HG02852 (cell line): ENCODE results near the gene PIK3C2G.
"Not testable (repeated sequence)": the region's sequence is repeated elsewhere in the genome, so short reads cannot be mapped to it uniquely, and the experiment has no call there.

Experiments
- ATAC-seq: cut with Tn5 transposase; IDR thresholded peaks from one replicate; pipeline ENCODE4 v1.9.1; 2021; ENCODE audit warnings: mild to moderate bottlenecking, moderate library complexity; ENCODE audit not compliant: unreplicated experiment

The PIK3C2G gene

DNA sequence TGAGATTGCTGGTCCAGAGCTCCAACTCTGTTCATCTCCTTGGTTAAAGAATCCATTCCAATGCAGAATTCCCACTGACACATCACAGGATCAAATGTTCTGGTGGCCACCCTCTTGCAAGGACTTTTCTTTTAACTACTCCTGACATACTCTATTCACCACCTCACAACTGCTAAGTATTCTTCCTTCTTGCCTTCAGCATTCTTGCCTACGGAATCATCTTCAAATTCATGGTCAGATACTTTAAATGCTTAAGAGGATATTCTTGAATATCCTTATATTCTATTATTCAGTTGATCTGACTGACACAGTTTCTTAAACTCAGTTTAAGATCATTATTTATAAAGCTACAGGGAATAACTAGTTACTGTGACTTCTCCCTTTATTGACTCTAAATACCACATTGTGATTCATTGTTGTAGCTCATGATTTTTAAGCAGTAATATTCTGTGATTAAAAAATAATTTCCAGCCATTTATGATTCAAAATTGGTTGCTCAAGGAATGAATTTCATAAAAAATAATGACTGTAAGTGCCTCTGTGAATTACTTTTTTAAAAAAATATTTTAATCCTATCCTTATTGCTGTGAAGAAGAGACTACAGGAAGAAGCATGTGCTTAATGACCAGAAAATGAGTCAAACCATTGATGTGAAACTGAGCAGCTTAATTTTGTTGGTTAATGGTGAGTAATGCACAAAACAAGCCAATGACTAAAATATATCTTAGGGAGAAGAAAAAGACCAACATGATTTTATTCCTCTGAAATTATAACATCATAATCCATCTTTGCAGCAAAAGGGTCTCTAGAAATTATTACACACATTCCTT, 207.1 kb downstream of the PIK3C2G start:
- ATAC-seq, result no peak

DNA sequence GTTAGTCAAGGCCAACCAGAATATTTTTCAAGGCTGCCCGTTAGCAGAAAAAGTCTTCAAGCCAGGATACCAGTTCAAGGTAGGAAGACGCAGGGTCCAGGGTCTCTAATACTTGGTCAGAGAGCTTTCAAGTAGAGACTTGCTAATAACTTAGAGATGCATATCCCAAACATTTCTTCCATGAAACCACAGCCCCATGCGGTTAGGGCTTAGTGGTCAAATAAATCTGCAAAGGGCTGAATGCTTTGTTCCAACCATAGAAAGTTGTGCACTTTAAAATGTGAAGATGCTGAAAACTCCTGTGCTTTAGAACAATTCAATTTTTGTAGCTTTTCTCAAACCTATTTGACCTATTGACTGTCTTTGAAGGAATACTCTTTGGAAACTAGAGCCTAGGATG, 208.9 kb downstream of the PIK3C2G start:
- no peak for ATAC-seq

DNA sequence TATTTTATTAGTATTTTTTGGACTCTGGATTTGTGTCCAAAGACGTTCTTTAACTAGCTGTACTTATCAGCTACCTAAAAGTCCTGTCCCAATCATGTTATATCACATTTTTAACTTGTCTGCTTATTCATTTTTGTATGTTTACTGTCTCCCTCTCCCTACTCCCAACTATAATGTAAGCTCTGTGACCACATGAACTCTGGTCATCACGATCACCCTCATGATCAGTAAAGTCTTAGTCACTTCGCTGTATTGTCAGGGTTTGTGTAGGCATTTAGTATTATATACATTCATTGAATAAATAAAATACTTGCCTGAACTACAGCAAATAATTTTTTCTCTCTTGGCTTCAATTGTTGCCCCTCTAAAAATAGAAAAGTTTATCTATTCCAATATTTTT, 211.0 kb downstream of the PIK3C2G start:
- no peak for ATAC-seq

DNA sequence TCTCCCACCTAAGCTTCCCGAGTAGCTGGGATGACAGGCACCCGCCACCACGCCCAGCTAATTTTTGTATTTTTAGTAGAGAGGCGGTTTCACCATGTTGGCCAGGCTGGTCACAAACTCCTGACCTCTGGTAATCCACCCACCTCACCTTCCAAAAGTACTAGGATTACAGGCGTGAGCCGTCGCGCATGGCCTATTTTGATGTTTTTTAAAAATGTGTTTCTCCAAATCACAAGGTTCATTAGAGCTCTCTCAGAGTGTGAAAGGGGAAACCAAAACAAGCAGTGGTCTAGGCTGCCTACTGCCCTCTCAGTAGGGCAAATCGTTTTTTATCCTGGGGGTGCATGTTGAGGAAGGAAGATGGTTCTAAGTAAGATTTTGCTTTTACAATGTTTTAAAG, 211.5 kb downstream of the PIK3C2G start:
- no peak for ATAC-seq

DNA sequence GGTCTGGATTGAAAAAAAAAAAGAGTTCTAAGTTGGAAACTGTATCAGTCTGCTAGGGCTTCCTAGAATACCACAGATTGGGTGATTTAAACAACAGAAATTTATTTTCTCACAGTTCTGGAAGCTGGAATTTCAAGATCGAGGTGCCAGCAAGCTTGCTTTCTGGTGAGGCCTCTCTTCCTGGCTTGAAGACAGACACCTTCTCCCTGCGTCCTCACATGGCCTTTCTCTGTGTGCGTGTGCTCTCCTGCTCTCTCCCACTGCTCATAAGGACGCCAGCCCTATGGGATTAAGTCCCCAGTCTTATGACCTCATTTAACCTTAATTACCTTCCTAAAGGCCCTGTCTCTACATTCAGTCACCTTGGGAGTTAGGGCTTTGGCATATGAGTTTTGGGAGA, 215.5 kb downstream of the PIK3C2G start:
- ATAC-seq, result no peak

DNA sequence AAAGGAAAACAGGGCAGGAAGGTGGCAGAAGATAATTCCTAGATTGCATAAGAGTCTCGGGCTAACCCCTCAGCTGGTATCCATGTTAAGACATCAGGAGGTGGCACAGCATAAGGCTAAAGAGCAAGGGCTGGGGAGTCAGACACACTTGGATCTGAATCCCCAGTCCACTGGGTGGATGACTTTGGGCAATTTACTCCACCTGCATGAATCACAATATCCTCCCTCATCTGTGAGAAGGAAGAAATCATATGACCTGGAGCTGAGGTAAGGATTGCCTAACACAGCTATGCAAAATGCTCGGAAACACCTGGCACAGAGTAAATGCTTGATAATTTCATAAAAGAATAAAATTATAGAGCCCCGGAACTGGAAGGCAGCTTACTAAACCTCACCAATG, 217.9 kb downstream of the PIK3C2G start:
- no peak for ATAC-seq

DNA sequence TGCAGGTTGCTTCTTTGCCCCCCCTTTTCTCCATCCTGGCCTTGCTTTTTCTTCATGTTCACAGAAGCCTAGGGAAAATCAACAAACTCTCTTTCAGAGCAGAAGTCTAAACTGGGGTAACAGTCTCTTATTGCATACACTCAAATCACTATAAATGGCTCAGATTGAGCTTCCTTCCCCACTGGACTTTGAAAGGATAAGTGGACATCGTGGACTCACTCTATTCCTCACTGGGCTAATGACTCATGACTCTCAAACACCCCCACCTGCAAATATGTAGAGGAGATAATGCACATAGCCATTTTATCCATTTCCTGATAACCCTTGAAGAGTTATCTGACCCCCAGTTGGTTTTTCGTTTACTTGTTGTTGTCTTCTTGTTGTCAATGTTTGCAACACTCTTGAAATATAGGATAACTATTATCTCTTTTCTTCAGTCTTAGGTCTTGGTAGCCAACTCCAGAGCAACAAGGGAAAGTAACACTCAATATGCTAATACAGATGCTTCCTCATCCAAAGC, 221.3 kb downstream of the PIK3C2G start:
- ATAC-seq, result no peak

DNA sequence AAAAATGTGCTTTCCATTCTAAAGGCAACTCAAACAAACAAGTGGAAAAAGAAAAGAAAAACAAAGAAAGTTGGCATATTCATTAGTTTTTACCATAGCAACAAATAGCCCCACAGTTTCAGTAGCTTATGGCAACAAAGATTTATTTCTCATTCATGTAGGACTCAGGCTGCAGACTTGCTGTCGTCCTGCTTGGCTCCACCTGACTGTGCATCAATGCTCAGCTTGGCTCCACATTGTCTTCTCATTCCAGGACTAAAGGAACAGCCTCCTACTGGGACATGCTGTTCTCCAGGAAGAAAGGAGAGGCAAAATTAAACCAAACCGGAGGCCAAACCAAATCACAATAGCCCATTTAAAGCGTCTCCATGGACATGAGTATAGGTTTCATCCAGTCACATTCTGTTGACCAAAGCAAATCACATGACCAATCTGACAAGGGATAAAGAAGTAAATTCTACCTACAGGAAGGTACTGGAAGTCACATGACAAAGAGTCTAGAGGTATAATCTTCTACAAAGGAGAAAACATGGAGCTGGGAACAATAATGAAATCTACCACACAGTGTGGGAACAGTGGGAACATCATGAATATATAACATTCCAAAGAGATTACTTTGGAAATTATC, 222.5 kb downstream of the PIK3C2G start:
- ATAC-seq, result no peak

DNA sequence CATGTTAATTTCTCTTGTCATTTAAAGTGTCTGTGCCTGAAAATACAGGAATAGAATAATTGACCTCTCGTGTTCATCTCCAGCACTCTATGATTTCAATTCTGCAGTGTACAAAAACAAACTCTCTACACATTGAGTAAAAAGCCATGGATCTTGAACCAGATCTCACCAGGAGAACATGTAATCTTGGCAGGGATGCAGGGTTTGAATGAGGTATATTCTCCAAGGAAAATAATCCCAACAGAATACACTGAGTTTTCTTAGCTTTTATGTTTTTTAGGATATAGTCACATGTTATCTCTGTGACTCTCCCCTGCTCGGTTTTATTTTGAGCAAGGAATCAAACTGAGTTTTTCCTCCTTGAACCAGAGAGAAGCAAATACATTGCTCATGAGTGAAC, 224.7 kb downstream of the PIK3C2G start:
- no peak for ATAC-seq

DNA sequence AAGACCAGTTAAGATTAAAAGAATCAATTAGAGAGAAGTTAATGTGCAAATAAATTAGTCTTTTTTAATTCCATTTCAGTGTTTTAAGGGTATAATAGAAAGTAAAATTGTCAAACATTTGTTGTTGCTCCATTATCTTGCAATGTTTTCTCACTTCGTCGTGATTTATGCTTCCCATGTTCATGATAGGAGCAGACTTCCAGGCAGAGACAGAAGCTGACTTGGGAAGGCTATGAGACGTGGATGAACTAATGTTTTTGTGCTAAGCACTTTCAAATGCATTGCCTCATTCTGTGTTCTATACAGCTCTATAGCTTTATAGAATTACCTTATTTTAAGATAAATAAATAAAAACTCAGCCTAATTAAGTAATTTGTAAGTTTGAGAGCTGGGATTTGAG, 226.2 kb downstream of the PIK3C2G start:
- no peak for ATAC-seq

DNA sequence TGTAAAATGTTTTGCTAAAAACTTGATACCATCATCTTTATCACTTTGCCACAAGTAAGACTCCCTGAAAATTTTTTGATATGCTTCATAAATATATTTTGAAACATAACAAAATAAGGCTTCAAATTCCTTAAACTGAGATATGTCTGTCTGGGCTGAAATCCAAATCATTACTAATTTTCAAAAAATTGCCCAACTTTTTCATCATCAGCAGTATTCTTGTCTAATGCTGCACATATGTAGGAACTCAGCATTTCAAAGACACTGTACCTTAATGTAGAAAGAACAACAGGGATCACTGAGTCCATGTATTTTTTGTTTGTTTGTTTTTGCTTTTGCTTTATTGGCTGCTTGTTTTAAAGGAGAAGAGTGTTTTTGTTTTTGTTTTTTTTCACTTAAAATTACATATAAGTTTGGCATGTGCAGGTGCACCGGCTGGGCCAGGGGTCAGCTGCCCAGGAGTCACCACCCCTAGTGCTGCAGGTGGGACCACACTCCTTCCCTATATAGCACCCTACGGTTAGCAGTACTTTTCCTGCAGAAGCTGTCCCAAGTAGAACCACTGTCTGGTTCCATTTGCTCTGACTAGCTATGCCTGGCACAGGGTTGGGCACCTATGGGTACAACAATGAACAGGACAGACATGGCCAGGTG, 231.2 kb downstream of the PIK3C2G start:
- no peak for ATAC-seq

DNA sequence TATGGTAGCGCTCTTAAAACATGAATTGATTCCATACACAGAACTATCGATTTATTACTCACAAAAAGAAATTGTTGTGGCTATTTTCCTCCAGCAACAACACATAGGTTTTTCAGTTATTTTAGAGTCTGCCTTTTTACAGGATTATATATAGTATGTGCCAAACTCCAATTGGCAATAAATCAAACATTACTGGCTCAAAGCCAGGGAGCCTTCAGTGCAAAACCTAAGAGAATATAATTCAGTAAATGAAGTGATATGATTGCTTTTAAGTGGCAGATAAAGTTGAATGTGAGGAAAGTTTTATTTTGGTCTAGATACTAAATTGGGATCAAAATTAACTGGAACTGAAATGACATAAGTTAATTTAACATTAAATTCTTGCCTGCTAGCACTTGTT, 234.8 kb downstream of the PIK3C2G start:
- ATAC-seq, result no peak

DNA sequence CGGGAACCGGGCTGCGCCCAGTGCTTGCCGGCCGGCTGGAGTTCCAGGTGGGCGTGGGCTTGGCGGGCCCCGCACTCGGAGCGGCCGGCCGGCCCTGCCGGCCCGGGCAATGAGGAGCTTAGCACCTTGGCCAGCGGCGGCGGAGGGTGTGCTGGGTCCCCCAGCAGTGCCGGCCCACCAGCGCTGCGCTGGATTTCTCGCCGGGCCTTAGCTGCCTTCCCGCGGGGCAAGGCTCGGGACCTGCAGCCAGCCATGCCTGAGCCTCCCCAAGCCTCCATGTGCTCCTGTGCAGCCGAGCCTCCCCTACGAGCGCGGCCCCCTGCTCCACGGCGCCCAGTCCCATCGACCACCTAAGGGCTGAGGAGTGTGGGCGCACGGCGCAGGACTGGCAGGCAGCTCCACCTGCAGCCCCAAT, 238.8 kb downstream of the PIK3C2G start:
- ATAC-seq, result not testable (repeated sequence)

DNA sequence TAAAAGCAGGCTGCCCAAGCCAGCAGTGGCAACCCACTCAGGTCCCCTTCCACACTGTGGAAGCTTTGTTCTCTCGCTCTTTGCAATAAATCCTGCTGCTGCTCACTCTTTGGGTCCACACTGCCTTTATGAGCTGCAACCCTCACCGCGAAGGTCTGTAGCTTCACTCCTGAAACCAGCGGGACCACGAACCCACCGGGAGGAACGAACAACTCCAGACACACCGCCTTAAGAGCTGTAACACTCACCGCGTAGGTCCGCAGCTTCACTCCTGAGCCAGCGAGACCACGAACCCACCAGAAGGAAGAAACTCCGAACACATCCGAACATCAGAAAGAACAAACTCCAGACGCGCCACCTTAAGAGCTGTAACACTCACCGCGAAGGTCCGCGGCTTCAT, 239.4 kb downstream of the PIK3C2G start:
- not testable (repeated sequence) for ATAC-seq

DNA sequence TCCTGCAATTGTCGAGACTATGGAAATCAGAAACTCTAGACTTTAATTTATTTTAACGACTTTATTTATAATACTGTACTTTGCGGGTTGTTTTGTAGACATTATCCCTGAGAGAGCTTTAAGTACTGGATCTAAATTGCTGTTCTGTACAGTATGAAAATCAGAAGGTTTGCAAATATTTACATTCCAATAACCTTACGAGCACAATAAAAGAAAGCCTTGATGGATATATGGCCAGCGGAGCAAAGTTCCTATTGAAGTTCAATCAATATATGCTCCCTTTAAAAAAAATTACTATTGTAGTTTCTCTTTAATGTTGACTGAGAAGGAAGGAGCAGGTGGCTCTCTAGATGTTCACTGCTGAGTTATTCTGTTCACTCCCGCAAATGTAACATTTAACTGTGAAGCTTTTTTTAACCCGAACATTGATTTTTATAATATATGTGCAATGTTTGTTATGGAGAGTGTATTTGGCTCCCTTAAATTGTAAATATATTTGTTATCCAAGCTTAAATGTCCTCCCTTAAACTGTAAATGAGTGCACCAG, 241.2 kb downstream of the PIK3C2G start:
- ATAC-seq, result no peak

DNA sequence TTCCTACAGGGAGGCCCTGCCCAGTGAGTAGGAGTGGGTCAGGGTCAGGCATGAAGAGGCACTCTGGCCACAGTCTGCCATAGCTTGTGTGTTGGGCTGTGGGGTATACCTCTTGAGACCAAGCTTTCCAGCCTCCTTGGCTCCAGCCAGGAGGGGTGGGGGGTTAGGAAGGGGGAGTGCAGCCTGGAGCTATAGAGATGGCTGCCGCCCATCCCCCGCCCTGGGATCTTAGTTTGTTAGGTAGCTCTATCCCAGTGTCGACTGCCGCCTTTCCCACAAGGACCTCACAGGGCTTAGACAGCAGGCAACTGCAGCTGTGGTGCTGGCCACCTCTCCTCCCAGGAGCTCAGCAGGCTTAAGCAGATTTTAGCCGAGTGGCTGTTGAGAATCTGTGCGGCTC, 260.1 kb downstream of the PIK3C2G start:
- no peak for ATAC-seq

DNA sequence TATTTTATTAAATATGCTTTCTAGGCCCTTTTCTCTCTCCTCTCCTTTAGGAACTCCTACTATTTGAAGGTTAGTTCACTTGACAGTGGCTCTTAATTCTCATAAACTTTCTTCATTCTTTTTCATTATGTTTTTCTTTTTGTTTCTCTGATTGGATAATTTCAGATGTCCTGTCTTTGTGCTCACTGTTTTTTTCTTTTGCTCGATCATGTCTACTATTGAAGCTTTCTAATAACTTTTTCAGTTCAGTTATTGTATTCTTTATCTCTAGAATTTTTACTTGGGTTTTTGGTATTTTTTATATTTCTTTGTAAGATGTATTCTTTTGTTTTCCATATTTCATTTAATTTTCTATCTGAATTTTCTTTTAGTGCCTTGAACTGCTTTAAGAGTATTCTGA, 261.5 kb downstream of the PIK3C2G start:
- ATAC-seq, result no peak

DNA sequence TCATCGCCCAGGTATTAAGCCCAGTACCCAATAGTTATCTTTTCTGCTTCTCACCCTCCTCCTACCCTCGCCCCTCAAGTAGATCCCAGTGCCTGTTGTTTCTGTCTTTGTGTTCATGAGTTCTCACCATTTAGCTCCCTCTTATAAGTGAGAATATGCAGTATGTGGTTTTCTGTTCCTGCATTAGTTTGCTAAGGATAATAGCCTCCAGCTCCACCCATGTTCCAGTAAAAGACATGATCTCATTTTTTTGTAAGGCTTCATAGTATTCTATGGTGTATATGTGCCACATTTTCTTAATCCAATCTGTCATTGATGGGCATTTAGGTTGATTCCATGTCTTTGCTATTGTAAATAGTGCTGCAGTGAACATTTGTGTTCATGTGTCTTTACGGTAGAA, 281.2 kb downstream of the PIK3C2G start:
- ATAC-seq, result not testable (repeated sequence)

DNA sequence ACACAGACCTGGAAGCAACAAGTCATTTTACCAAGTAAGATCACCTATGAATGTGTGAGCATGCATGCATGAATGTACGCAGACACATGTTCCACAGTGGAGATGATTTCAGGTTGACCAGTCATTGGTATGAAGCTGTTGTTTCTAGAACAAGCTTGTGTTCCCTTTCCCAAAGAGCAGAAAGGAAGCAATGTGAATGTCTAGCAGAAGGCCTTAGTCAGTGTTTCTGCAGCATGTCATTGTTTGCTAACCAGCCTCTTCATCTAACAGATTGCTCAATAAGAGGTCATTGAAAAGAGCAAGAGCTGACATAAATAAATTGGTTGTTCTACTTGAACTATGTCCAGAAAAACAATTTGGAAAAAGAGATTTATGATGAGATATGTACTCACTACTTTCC, 285.1 kb downstream of the PIK3C2G start:
- no peak for ATAC-seq

DNA sequence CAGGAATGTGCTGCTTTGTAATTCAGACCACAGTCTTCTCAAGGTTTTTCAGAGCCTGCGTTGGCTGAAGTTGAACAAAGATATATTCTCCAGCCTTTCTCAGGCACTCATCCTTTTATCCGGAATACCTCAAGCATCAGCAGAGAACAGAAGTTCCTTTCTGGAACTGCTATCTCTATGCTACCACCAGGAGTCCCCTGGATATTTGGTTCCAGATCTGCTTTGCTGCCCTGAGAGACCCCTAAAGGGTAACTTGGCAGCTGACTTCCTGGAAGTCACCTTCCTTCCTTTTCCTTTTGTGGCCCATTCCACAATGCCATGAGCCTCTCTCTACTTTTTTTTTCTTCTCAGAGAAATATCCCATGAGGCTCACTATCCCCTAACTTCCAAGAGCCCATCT, 288.3 kb downstream of the PIK3C2G start:
- no peak for ATAC-seq

DNA sequence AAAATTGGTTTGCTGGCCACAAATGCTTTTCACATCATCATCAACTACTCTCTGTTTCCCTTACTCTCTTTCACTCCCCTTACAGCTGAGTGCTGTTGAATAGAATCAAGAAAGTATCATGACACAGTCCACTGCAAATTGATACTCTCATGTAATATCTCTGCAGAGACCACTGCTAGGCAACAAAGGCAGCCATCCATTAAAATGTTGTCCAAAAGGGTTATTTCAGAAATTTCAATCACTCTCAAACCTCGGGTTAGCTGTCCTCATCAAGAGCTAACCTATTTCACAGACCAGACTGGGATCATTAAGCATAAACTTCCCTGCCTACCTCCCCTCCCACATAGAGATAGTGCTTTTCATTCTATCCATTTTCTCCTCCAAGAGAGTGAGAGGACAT, 289.8 kb downstream of the PIK3C2G start:
- no peak for ATAC-seq

DNA sequence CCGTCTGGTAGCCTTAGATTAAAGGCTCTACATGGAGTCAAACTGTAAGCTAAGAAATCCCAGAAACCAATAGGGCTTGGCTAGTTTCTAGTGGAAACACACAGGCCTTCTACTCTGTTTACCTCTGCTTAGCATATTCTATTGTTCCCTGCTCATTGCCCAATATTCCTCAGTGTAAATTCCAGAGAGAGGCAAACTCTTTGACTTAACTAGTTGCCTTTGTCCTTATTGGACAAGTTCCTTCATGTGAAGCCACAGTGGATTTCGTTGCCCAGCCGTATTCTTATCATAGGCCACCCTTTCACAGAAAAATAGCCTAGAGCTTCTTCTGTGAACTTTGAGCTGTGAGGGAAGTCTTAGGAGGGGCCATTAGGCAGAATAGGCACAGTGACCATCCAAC, 290.4 kb downstream of the PIK3C2G start:
- ATAC-seq, result no peak
